IPS-11a (cell line): ENCODE data around the gene ABCD1.
A peak's percentile ranks its signal among the peaks of the same experiment; 100 is the strongest.
"Not testable (repeated sequence)": the region's sequence is repeated elsewhere in the genome, so short reads cannot be mapped to it uniquely, and the experiment has no call there.

Experiments used
- H3K4me3 ChIP-seq: one replicate; pipeline ENCODE4 v1.5.1; 2013; ENCODE audit warnings: low read depth, low read length, control low read depth

ABCD1 gene

DNA sequence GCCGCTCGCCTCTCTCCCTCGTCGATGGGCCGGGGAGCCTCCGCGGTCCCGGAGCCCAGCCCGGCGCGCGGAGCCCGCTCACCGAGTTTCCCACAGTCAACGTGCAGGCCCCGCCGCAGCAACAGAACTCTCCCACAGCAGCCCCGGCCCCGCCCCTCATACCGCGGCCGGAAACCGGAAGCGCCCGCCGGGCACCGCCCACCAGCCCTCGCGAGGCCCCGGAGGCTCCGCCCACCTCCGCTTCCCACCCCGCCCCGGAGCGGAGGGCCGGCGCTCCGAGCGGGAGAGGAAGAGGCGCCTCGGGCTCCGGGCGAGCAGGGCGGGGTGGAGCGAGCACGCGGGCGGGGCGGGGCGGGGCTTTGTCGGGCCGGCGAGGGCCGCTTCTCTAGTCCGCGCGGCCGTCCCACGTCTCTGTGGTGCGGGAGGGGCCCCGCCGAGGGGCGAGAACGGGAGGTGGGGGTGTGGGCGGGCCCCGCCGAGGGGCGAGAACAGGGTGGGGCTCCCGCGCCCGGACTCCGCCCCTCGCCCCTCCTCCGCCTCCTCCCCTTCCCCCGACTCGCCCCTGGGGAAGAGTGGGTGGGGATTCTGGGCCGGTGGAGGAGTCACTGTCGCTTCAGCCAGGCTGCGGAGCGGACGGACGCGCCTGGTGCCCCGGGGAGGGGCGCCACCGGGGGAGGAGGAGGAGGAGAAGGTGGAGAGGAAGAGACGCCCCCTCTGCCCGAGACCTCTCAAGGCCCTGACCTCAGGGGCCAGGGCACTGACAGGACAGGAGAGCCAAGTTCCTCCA is at the start of gene ABCD1, which contains the start of gene BCAP31:
ABCD1 (plus strand) TSS at position 605 of the 787 bp plus-strand sequence. CDS start 411 bp downstream, outside the sequence.
BCAP31 (minus strand) TSS at position 136 of the 787 bp plus-strand sequence. CDS start 1,143 bp downstream, outside the sequence.
- H3K4me3 ChIP-seq: peak within 1 kb of the TSS; percentile 65

DNA sequence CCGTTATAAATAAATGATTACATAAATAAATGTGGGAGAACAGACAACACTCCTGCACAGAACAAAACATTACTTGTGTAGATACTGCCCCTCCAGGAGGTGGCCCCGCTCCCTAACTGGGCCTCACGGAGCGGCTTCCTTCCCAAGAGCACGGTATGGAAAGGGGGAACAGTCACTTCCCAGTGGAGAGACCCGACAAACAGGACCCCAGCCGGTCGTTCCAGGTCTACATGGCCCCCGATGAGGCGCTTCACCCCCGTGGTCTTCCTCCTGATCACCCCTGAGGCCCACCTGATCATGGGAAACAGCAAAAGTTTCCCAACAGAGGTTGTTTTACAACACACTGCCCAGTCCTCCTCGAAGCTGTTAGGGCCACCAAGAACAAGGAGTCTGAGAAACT is 43.5 kb upstream of the ABCD1 start:
- H3K4me3 ChIP-seq: no peak overlapping the region

DNA sequence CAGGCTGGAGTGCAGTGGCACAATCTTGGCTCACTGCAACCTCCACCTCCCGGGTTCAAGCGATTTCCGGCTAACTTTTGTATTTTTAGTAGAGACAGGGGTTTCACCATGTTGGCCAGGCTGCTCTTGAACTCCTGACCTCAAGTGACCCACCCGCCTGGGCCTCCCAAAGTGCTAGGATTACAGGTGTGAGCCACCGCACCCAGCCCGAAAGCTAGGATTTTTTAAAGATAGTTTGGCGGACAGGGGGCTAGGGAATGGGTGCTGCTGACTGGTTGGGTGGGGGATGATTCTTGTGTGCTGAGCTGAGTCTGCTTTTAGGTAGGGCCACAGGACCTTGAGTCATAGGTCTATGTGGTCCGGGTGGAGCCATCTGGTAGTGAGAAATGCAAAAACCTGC is 41.2 kb upstream of the ABCD1 start:
- H3K4me3 ChIP-seq: not testable (repeated sequence)

GRCh38 chrX:153684467-153685155 is 40.0 kb upstream of the ABCD1 start:
- no peak overlapping the region for H3K4me3 ChIP-seq

DNA sequence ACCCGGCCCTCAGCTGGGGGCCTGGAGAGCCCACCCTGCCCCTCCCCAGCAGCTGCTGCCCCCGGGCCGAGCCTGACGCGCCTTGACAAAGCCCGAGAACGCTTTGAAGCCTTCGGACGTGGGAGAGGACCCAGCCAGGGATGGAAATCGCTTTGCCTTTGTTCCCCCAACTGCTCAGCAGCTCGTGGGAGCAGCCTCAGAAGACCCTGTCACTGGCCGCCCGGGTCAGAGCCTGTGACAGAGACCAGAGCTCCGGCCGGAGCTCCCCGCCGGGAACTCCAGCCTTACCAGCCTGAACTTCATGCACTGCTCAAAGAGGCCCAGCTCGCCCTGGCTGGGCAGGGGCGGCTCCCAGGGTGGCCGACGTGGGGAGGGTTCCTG is 39.5 kb upstream of the ABCD1 start:
- H3K4me3 ChIP-seq: no peak overlapping the region

- H3K4me3 ChIP-seq: no peak overlapping the region
These were observed 38.6 kb upstream of the ABCD1 start for GRCh38 chrX:153685751-153686696.

DNA sequence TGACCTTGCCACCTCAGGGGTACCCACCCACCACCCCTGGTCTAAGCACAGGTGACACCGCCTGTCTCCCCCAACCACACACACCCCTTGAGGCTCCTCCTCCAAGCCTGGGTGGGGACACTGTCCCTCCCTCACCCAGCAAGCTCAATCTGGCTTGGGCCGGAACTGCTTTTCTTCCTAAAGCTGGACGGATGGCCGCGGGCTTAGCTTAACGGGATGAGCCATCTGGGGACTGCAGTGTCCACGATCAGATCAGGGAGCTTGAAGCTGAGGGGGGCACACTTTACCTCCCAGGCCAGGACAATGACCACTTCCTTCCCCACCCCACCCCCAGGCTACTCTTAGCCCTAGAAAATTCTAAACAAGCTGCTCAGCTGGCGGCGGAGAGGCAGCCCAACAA is 37.9 kb upstream of the ABCD1 start:
- H3K4me3 ChIP-seq: no peak overlapping the region

DNA sequence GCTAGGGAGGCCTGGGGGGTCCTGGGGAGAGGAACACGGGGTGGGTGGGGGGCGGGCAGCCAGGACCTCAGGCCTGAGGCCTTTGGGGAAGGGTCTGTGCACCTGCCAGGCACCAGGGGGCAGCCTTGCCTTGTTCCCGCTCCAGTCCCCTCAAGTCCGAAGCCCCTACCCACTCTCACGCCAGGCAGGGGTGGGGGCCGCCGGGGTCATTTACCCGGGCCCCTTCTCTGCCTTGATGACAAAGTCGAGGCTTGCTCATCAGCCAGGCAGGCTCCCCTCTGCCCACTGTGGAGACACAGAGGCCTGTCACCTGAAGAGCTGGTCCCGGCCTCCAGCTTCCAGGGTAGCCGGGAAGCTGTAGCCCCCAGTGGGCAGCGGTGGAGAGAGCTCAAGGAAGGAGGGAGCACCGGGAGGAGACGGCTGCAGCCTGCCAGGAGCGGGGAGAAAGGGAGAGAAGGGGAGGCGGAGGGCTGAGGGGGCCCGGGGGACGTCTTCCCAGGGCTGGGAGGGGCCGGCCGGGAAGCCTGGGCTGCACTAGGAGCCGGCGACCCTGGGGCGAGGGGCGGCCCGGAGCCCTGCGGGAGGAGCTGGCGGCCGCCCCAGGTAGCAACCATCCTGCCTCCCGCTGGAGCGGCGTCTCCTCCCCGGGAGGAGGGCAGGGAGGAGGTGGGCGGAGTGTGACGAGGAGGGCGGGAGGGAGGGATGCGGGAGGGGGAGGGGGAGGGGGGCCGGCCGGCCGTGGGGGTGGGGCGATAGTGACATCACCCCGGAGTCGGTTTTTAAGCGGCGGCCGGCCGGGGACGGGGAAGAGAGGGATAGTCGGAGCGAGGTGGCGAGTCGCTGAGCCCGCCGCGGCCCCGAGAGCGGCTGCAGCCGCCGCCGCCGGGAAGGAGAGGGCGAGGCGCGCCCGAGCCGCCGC is 37.3 kb upstream of the ABCD1 start, which contains the start of gene SLC6A8:
SLC6A8 (plus strand) TSS at position 806 of the 919 bp plus-strand sequence. CDS start 649 bp downstream, outside the sequence.
- peak within 1 kb of the TSS; percentile 48 for H3K4me3 ChIP-seq

DNA sequence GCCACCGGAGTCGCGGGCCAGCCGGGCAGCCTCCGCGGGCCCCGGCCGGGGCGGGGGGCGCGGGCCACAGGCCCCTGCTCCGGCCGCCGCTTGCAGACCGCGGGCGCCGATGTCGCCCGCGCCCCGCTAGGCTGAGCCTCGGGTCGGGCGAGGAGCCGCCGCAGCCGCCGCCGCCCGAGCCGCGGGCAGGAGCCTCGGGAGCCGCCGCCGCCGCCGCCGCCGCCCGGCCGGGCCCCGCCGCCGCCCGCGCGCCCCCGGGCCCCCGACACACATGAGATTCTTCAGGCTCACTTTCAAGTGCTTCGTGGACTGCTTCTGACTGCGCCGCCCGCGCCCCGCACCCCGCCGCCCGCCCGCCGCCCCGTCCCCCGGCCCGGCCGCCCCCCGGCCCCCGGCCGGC is 36.6 kb upstream of the ABCD1 start:
- H3K4me3 ChIP-seq: no peak overlapping the region

- peak overlapping the region; percentile 48 for H3K4me3 ChIP-seq
These were observed 36.1 kb upstream of the ABCD1 start for GRCh38 chrX:153688506-153688905.

DNA sequence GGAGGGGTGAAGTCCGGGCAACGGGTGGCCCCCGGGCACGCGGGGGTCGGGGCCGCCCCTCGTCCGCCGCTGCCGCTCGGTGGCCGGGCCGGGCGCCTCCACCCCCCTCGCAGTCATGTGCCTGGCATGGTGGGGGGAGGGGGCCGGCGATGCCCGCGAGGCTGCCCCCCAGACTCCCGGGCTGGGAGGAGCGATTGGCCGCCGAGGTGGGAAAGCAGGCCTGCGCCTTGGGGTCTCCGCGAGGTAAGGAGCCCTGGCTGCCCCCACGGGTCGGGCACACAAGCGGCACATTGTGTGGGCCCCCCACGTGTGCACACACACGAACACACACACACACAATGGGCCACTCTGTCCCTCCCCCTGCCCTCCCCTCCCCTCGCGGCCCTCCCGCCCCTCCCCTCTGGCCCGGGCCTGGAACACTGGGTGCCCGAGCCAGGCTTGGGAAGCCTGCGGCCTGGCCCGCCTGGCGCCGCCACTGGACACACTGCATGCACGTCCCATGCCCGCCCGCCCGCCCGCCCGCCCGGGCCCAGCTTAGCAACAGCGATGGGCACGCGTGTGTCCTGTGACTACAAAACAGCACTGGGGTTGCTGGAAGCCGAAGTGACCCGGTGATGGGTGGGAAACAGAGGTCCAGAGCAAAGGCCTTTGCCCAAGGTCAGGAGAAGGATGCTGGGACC is 35.6 kb upstream of the ABCD1 start:
- peak overlapping the region; percentile 24 for H3K4me3 ChIP-seq

DNA sequence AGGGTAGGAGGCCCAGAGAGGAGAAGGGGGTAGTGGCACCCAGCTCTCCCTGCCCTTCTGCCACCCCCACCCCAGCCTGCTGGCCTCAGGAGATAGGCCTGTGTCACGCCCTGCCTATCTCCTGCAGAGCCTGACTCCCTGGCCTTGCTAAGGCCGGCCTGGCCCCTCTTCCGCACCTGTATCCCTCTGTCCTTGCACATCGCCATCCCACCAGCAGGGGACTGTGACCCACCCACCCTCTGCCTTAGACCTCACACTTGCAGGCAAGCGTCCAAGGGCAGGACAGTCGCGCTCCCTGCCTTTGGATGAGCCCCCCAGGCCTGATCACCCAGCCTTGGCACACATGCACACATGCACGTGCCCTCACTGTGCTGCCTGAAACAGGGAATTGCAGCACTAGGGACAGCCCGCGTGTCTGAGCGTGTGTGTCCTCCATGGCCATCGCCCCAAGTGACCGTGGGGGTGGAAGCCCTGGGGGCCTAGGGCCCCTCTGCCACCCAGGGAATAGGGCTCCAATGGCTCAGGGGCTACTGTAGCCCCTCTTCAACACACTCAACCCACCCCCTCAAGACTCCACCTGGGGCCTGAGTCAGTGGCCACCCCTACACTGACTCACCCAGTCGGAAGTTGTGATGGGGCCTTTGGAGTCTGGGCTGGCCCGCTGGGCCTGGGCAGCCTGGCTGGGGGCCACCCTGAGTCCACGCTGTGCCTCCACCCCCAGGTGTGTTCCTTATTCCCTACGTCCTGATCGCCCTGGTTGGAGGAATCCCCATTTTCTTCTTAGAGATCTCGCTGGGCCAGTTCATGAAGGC is 34.8 kb upstream of the ABCD1 start:
- H3K4me3 ChIP-seq: peak overlapping the region; percentile 24

DNA sequence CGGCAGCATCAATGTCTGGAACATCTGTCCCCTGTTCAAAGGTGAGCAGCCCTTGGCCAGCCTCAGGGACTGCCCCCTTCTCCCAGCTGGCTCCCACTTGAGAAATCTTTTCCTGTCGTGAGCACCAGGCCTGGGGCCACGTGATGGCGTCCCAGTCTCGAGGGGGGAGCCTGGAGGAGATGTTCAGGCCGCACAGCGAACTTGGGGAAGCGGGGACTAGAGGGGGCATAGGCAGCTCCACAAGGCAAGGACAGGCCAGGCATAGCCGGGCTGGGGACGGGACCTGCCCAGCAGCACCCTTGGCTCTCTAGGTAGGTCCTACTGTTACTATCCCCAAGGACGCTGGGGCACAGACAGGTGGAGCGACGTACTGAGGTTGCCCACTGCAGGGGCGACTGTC is 34.2 kb upstream of the ABCD1 start:
- H3K4me3 ChIP-seq: no peak overlapping the region

- H3K4me3 ChIP-seq: not testable (repeated sequence)
These were observed 33.4 kb upstream of the ABCD1 start for GRCh38 chrX:153691032-153691827.

DNA sequence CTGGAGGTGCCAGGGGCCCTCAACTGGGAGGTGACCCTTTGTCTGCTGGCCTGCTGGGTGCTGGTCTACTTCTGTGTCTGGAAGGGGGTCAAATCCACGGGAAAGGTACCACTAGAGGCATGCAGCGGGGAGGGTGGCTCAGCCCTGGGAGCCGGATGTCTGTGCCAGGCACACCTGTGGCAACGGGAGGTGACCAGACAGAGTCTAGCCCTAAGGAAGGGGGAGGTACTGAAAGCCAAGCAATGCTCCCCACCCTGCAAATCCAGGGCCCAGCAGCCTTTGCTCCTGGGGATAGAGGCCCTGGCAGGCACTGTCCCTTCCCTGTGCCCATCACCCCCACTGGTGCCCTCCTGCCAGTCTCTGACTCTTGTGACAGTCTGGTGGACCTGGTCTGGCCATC is 32.7 kb upstream of the ABCD1 start:
- no peak overlapping the region for H3K4me3 ChIP-seq

- no peak overlapping the region for H3K4me3 ChIP-seq
These were observed 32.0 kb upstream of the ABCD1 start for GRCh38 chrX:153692611-153693156.
